ENCODE measurements around the gene ZNF217. TPM values are rescaled to one million over a fixed set of nuclear protein-coding genes. Genes with fewer than 3 reads are reported as not detected.
"Not testable (repeated sequence)": the region's sequence is repeated elsewhere in the genome, so short reads cannot be mapped to it uniquely, and the experiment has no call there.

Gene ZNF217
- total and polyA plus RNA-seq, 2 donors (not counting 3 experiments of a cell fraction or from before 2014, with no cell fraction given), result 5.8 to 31.7 TPM

DNA sequence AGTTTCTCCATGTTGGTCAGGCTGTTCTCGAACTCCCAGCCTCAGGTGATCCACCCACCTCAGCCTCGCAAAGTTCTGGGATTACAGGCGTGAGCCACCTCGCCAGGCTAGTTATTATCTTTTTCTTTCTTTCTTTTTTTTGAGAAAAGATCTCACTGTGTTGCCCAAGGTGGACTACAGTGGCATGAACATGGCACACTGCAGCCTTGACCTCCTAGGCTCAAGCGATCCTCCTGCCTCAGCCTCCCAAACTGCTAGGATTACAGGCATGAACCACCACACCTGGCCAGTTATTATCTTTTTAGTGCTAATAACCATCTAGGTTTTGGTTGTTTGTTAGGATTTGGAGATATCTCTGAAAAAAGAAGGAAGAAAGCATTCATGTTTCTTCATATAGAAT is 35.8 kb upstream of the ZNF217 start:
- H4K20me1 ChIP-seq (replicated peaks; ENCODE audit: control insufficient read depth, extremely low read depth, insufficient read depth, low read length), result no peaks in the 10 kb centered on the region
- ChIA-PET POLR2A (no interaction called here), CTCF (no interaction called here)
- H3K4me3 ChIP-seq (replicated peaks in 1 of 3; ENCODE audit: insufficient read depth in 1 of 3, low read depth in 1 of 3, low read length in 3 of 3), result no peak overlapping the region
- intact Hi-C loops (cut with micrococcal nuclease), result loop anchor here (10.0 kb wide), 1 partner anchor 1135 kb away; no protein-coding TSS in a partner anchor
- no peak for DNase-seq (ENCODE audit: low read depth, low spot score)
- no peak overlapping the region for H2AFZ ChIP-seq (ENCODE audit: low read depth, low read length)
- no peaks in the 10 kb centered on the region for H3K27me3 ChIP-seq (ENCODE audit: control insufficient read depth in 2 of 2, insufficient read depth in 2 of 2, low read length in 2 of 2)
- H3K36me3 ChIP-seq (ENCODE audit: control insufficient read depth in 2 of 2, extremely low read depth in 1 of 2, insufficient read depth in 2 of 2, low read length in 2 of 2), result no peaks in the 10 kb centered on the region
- no peak for FAIRE-seq
- no peaks in the 10 kb centered on the region for H3K4me1 ChIP-seq (ENCODE audit: control insufficient read depth, extremely low read depth, insufficient read depth, low read length)
- BruUV-seq (replicated peaks), result no TSS peak
- no peak overlapping the region for H3K4me2 ChIP-seq (ENCODE audit: insufficient read depth, low read length)
- H3K9ac ChIP-seq (replicated peaks; ENCODE audit: extremely low read depth, insufficient read depth, low read length), result no peak overlapping the region
- H3K9me3 ChIP-seq (replicated peaks; ENCODE audit: control insufficient read depth, insufficient read depth, low read length), result no peaks in the 10 kb centered on the region
- H3K79me2 ChIP-seq (ENCODE audit: control insufficient read depth, insufficient read depth, low read length), result no peaks in the 10 kb centered on the region
- H3K9me1 ChIP-seq (replicated peaks; ENCODE audit: control insufficient read depth, extremely low read depth, insufficient read depth, low read length), result no peaks in the 10 kb centered on the region
- TF ChIP-seq, protein P1, sequence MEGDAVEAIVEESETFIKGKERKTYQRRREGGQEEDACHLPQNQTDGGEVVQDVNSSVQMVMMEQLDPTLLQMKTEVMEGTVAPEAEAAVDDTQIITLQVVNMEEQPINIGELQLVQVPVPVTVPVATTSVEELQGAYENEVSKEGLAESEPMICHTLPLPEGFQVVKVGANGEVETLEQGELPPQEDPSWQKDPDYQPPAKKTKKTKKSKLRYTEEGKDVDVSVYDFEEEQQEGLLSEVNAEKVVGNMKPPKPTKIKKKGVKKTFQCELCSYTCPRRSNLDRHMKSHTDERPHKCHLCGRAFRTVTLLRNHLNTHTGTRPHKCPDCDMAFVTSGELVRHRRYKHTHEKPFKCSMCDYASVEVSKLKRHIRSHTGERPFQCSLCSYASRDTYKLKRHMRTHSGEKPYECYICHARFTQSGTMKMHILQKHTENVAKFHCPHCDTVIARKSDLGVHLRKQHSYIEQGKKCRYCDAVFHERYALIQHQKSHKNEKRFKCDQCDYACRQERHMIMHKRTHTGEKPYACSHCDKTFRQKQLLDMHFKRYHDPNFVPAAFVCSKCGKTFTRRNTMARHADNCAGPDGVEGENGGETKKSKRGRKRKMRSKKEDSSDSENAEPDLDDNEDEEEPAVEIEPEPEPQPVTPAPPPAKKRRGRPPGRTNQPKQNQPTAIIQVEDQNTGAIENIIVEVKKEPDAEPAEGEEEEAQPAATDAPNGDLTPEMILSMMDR (IDR thresholded peaks at IDR 0.05; ENCODE audit: extremely low read depth in 1 of 2, insufficient read depth in 1 of 2, low read depth in 1 of 2, low read length in 2 of 2), result no peak
- TF ChIP-seq POLR2A (IDR thresholded peaks at IDR 0.05; ENCODE audit: low read depth, low read length) (no peak), JUN (IDR thresholded peaks at IDR 0.05; ENCODE audit: borderline replicate concordance, insufficient read depth, insufficient read length, low read depth) (no peak), MAX (IDR thresholded peaks at IDR 0.05; ENCODE audit: insufficient read depth, insufficient read length) (no peak), POLR2AphosphoS5 (IDR thresholded peaks at IDR 0.05; ENCODE audit: insufficient read depth, low read depth, low read length) (no peak), FOS (IDR thresholded peaks at IDR 0.05; ENCODE audit: borderline replicate concordance, insufficient read depth, low read length) (no peak), EZH2 (IDR thresholded peaks at IDR 0.05; ENCODE audit: borderline replicate concordance, low read depth, low read length, severe bottlenecking) (no peak), MYC (IDR thresholded peaks at IDR 0.05; ENCODE audit: low read depth, low read length) (no peak), GATA2 (IDR thresholded peaks at IDR 0.05; ENCODE audit: insufficient read depth, insufficient read length, low read depth, low read length) (no peak)
- dilution Hi-C loops (cut with MboI; ENCODE audit: extremely low pct_ligation_motif_present, low sequenced_read_pairs), result no loop called here
- no peak overlapping the region for H3K27ac ChIP-seq (ENCODE audit: insufficient read depth, low read depth, low read length)

DNA sequence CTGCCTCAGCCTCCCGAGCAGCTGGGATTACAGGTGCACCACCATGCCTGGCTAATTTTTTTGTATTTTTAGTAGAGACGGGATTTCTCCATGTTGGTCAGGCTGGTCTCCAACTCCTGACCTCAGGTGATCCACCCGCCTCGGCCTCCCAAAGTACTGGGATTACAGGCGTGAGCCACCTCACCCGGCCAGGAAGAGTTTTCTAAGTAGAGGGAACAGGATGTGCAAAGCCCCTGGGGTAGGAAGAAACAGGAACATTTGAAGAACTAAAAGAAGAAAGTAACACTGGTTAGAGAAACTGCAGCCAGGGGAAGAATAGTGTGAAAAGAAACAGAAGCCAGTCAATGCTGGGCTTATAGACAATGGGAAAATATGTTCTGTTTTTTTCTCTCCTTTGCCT is 35.1 kb upstream of the ZNF217 start:
- H3K79me2 ChIP-seq (ENCODE audit: control insufficient read depth, insufficient read depth, low read length); POLR2A ChIA-PET; BruUV-seq (replicated peaks); H3K9me3 ChIP-seq (replicated peaks; ENCODE audit: control insufficient read depth, insufficient read depth, low read length); H3K27ac ChIP-seq (ENCODE audit: insufficient read depth, low read depth, low read length); H2AFZ ChIP-seq (ENCODE audit: low read depth, low read length); DNase-seq (ENCODE audit: low read depth, low spot score); H3K36me3 ChIP-seq (ENCODE audit: control insufficient read depth in 2 of 2, extremely low read depth in 1 of 2, insufficient read depth in 2 of 2, low read length in 2 of 2); dilution Hi-C loops (cut with MboI; ENCODE audit: extremely low pct_ligation_motif_present, low sequenced_read_pairs); CTCF ChIA-PET; H3K27me3 ChIP-seq (ENCODE audit: control insufficient read depth in 2 of 2, insufficient read depth in 2 of 2, low read length in 2 of 2); H3K4me2 ChIP-seq (ENCODE audit: insufficient read depth, low read length); H3K4me3 ChIP-seq (replicated peaks in 1 of 3; ENCODE audit: insufficient read depth in 1 of 3, low read depth in 1 of 3, low read length in 3 of 3); FAIRE-seq; H3K9ac ChIP-seq (replicated peaks; ENCODE audit: extremely low read depth, insufficient read depth, low read length); H3K9me1 ChIP-seq (replicated peaks; ENCODE audit: control insufficient read depth, extremely low read depth, insufficient read depth, low read length); H4K20me1 ChIP-seq (replicated peaks; ENCODE audit: control insufficient read depth, extremely low read depth, insufficient read depth, low read length); H3K4me1 ChIP-seq (ENCODE audit: control insufficient read depth, extremely low read depth, insufficient read depth, low read length): not testable (repeated sequence)
- intact Hi-C loops (cut with micrococcal nuclease), result loop anchor here (10.0 kb wide), 1 partner anchor 1134 kb away; no protein-coding TSS in a partner anchor

All from endothelial cell of umbilical vein (primary cell).